Activated effector memory CD4-positive, alpha-beta T cell treated with anti-CD3 and anti-CD28 coated beads, Interleukin-2, amount 50 U/mL, for 16 hours (primary cell): Measurements from ENCODE around the gene RNF213.
A peak's percentile ranks its signal among the peaks of the same experiment; 100 is the strongest.

Experiments used
- DNase-seq: peaks from one replicate; pipeline ENCODE4 v3.0.0-alpha.2; 2020

RNF213 gene

DNA sequence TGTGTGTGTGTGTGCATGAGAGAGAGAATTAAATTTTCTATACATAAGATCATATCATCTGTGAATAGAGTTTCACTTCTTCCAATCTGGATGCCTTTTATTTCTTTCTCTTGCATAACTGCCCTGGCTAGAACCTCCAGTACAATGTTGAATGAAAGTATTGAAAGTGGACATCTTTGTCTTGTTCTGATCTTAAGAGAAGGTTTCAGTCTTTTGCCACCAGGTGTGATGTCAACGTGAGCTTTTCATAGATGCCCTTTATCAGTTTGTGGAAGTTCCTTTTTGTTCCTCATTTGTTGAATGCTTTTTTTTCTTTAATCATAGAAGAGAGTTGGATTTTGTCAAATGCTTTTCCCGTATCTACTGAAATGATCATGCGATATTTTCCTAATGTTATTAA, 63.3 kb downstream of the RNF213 start:
- no peak for DNase-seq

DNA sequence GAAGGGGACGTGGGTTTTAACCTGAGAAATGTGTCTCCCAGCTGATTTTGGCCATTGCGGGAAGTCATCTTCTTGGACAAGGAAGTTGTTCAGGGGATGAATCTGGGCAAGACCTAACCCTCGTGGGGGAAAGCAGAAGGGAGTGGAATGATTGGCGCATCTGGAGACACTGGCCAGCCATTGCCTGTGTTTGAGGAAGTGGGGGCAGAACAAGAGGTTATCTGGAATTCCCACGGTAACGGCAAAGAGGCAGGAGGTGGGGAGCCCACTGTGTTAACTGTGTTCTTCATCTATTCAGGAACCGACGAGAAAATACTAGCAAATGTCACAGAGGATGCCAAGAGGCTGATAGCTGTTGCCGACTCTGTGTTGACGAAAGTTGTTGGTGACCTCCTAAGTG, 66.9 kb downstream of the RNF213 start:
- DNase-seq, result no peak

GRCh38 chr17:80328634-80329380, 68.2 kb downstream of the RNF213 start:
- DNase-seq, result peak; percentile 59

- peak; percentile 34 for DNase-seq
These were observed 68.8 kb downstream of the RNF213 start for GRCh38 chr17:80329421-80329820.

DNA sequence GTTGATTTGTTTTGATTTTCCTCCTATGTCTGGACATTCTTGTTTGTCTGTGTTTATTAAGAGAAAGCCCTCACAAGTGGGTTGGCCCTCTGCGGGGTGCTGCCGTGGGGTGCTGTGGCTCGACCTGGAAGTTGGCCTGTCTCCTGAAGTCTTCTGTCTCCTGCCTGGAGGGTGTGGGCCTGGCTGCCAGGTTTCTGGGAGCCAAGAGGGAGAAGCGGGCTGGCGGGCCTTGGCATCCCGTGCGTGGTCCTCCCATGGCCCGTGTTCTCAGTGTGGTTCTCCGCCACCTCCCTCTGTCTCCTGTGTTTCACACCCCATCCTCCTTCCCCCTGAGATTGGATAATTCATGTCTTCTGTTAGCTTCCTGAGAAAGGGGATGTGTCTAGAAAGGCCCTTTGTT, 69.6 kb downstream of the RNF213 start:
- DNase-seq, result peak; percentile 52

DNA sequence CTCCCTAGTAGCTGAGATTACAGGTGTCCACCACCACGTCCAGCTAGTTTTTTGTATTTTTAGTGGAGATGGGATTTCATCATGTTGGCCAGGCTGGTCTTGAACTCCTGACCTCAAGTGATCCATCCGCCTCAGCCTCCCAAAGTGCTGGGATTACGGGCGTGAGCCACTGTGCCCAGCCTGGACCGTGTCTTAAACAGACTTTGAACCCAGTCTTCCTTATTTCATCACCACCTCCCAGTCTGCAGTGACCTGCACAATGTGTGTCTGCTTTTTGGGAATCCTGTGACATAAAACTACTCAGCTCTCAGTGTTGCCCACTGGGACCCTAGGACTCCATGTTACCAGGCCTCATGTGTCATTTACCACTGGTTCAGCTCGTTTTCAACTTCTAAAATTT, 70.3 kb downstream of the RNF213 start:
- DNase-seq, result peak; percentile 10

DNA sequence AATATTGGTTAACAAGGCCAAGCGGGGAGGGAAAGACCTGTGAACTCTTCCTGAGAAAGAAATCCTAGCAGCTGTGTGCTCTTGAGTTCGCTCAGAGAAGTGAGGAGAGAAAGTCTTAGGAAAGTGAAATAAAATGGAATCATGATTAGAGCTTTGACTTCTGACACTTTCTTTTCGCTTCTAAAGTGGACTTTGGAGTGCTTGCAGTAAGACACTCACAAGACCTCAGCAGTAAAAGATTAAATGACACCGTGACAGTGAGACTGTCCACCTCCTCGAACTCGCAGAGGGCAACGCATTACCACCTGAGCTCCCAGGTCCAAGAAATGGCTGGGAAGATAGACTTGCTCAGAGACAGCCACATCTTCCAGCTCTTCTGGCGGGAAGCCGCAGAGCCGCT, 71.2 kb downstream of the RNF213 start:
- DNase-seq, result peak; percentile 50

GRCh38 chr17:80337195-80337895, 76.7 kb downstream of the RNF213 start:
- peak; percentile 60 for DNase-seq

- peak; percentile 55 for DNase-seq
These were observed 78.5 kb downstream of the RNF213 start for GRCh38 chr17:80339118-80339517.

DNA sequence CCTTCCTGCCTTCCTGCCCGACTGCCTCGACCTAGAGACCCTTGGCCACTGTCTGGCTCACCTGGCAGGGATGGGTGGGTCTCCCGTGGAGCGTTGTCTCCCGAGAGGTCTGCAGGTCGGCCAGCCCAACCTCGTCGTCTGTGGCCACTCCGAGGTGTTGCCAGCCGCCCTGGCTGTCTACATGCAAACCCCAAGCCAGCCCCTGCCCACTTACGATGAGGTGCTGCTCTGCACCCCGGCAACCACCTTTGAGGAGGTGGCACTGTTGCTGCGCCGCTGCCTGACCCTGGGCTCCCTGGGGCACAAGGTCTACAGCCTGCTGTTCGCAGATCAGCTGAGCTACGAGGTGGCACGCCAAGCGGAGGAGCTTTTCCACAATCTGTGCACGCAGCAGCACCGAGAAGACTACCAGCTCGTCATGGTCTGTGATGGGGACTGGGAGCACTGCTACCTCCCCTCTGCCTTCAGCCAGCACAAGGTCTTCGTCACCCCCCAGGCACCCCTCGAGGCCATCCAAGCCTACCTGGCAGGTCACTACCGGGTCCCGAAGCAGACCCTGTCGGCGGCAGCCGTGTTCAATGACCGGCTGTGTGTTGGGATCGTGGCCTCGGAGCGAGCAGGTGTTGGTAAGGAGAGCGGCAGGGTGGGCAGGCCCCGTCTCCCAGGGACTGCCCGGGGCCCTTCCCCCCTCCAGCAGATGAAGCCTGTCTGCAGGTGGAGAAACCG, 79.2 kb downstream of the RNF213 start:
- peak; percentile 62 for DNase-seq

DNA sequence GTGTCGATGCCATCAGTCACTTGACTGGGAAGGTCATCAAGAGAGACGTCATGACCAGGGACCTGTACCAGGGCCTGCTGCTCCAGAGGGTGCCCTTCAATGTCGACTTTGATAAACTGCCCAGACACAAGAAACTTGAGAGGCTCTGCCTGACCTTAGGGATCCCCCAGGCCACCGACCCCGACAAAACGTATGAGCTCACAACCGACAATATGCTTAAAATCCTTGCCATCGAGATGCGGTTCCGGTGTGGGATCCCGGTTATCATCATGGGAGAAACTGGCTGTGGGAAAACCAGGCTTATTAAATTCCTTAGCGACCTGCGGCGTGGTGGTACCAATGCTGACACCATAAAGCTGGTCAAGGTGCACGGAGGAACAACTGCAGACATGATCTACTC, 84.7 kb downstream of the RNF213 start:
- DNase-seq, result peak; percentile 47

GRCh38 chr17:80345841-80346497, 85.3 kb downstream of the RNF213 start:
- peak; percentile 47 for DNase-seq

DNA sequence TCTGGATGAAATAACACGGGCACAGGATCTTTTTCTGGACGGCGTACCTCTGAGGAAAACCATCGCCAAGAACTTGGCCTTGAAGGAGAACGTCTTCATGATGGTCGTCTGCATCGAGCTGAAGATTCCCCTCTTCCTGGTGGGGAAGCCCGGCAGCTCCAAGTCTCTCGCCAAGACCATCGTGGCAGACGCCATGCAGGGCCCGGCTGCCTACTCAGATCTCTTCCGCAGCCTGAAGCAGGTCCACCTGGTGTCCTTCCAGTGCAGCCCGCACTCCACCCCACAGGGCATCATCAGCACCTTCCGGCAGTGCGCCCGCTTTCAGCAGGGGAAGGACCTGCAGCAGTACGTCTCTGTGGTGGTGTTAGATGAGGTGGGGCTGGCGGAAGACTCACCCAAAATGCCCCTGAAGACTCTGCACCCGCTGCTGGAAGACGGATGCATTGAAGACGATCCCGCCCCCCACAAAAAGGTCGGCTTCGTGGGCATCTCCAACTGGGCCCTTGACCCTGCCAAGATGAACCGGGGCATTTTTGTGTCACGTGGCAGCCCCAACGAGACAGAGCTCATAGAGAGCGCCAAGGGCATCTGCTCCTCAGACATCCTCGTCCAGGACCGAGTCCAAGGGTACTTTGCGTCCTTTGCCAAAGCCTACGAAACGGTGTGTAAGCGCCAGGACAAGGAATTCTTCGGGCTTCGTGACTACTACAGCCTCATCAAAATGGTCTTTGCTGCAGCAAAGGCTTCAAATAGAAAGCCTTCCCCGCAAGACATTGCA, 86.0 kb downstream of the RNF213 start:
- peak; percentile 54 for DNase-seq

- no peak for DNase-seq
These were observed 86.9 kb downstream of the RNF213 start for GRCh38 chr17:80347536-80347935.

GRCh38 chr17:80347948-80348351, 87.3 kb downstream of the RNF213 start:
- DNase-seq, result peak; percentile 58

DNA sequence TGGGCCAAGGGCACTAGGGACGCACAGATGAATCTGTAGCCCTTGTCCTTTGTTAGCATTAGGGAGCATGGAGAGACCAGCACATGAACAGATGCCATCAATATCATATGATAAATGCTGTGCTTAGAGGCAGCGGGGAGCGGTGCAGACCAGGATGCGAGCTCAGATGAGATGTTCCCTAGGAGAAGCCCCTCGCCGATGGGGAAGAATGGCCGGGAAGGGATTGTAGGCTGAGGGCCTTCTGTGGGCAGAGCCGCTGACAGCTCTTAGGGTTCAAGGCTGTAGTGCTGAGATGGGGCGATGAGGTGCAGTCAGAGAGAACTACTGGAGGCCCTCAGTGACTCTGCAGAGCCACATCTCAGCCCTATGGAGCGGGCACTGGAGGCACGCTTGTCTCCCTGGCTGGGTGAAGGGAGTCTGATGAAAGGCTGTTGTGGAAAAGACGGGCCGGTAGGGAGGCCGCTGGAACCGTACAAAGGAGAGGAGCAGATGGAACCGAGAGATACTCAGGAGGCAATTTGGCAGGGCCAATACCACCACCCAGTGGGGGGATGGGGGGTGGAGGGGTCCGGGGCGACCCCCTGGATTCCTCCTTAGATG, 88.0 kb downstream of the RNF213 start:
- peak; percentile 33 for DNase-seq

DNA sequence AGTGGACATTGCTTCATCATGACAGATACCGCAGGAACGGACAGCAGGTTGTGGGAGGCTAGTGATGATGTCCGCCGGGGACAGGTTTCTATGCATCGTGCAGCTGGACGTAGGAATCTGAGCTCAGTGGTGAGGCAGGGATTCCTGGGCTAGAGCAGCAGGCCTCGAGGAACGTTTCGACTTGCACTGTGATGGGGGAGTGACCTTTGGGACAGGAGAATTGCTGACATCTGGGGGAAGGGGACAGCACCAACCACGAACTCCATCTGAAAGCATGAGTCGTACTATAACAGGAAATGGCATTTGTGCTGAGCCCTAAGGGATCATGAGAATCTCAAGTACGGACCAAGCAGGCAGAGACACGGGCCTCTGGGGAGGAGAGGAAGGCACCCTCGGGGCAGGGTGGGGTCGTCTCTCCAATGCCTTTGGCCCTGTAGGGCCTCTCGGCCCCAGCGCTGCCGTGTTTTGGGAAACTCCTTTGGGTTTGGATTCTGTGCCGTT, 88.5 kb downstream of the RNF213 start:
- peak; percentile 50 for DNase-seq

GRCh38 chr17:80349751-80350150, 89.1 kb downstream of the RNF213 start:
- DNase-seq, result peak; percentile 50

DNA sequence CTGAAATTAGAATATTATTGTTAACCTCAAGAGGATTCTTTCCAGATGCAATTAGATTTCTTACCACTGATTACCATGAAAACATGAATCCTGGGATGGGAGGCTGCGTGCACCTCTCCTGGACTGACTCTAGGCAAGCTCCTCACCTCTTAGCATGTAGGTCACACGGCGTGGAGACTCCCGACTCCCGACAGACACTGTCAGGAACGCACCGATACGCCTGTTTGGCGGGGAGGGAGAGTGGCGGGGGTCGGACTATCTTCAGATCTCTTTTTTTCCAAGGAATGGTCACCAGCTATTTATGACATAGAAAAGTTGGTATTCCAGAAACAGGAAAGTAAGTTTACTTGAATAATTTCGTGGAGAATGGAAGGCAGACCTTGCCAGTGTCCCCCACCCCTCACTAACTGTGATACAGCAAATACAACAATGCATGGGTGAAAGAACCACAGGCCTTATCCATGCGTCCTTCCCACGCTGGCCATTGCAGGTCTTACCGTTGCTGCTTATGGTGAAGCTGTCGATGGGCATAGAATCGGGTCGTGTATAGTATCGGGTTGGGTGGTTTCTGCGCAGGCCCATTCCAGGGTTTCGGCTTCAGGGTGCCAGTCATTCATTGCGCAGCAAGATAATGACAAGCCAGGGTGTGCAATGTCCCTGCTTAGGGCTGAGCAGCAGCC, 91.7 kb downstream of the RNF213 start:
- peak; percentile 39 for DNase-seq

DNA sequence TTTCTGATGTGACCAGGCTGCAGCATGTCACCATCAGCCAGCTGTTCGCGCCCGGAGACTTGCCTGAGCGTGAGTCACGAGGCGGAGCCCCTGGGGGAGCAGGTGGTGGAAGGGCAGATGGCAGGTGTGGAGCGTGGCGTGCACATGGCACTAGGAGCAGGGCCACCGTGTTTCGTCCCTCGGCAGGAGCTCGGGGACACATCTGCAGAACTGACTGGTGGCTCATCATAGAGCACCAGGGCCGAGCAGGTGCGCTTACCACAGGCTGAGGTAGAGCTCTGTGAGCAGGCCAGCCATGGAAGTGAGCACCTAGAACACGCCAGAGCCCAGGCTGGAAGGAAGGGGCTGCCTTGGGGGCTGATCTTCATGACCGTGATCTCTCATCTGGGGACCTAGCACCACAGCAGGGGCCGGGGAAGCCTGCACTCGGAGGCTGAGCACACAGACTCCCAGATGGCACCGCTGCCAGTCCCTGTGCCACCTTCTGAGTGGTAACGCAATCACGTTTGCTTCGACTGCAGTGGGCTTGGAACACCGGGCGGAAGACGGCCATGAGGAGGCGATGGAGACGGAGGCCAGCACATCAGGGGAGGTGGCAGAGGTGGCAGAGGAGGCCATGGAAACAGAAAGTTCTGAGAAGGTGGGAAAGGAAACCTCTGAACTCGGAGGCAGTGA, 92.5 kb downstream of the RNF213 start:
- peak; percentile 59 for DNase-seq
